Immature natural killer cell (primary cell): ENCODE results near the gene FRMD5. TPM values are rescaled to one million over a fixed set of nuclear protein-coding genes. Genes with fewer than 3 reads are reported as not detected.
"Not testable (repeated sequence)": the region's sequence is repeated elsewhere in the genome, so short reads cannot be mapped to it uniquely, and the experiment has no call there.

Experiments
- DNase-seq, 3 donors: peaks; one replicate each; pipeline ENCODE4 v3.0.0; 2022; ENCODE audit warnings: mixed read lengths in 1 of 3
- H3K27ac Mint-ChIP-seq, 6 donors: one replicate each; pipeline ENCODE4 v1.8.0; 2020; ENCODE audit warnings: mixed read lengths in 6 of 6, mild to moderate bottlenecking in 5 of 6, inconsistent platforms in 4 of 6, moderate library complexity in 3 of 6
- H3K27me3 Mint-ChIP-seq, 3 donors: one replicate each; pipeline ENCODE4 v1.8.0; 2020 to 2021; ENCODE audit warnings: low read depth in 3 of 3, mild to moderate bottlenecking in 3 of 3, mixed read lengths in 3 of 3, moderate library complexity in 3 of 3, inconsistent platforms in 1 of 3
- H3K36me3 Mint-ChIP-seq, 3 donors: one replicate each; pipeline ENCODE4 v1.8.0; 2020; ENCODE audit warnings: mixed read lengths in 3 of 3, inconsistent platforms in 2 of 3, mild to moderate bottlenecking in 2 of 3
- H3K4me1 Mint-ChIP-seq, 2 donors: one replicate each; pipeline ENCODE4 v1.8.0; 2020; ENCODE audit warnings: inconsistent platforms in 2 of 2, mild to moderate bottlenecking in 2 of 2, mixed read lengths in 2 of 2, moderate library complexity in 1 of 2
- H3K4me3 Mint-ChIP-seq, 5 donors: one replicate each; pipeline ENCODE4 v1.8.0; 2020; ENCODE audit warnings: mild to moderate bottlenecking in 5 of 5, mixed read lengths in 5 of 5, inconsistent platforms in 3 of 5, moderate library complexity in 3 of 5
- H3K9me3 Mint-ChIP-seq, 6 donors: one replicate each; pipeline ENCODE4 v1.8.0; 2020; ENCODE audit warnings: mild to moderate bottlenecking in 6 of 6, mixed read lengths in 6 of 6, inconsistent platforms in 4 of 6, moderate library complexity in 3 of 6
- polyA plus RNA-seq, 3 donors: library from polyadenylated mRNA; unstranded; fragments of 300-500 nt; fragmentation: Illumina TruSeq; gene quantifications; one replicate each; pipeline ENCODE4 v1.2.3, GENCODE V29; 2021

Gene FRMD5
- polyA plus RNA-seq, 3 donors from 2014 or later, result 0.08 to 0.75 (median 0.21) TPM

- Mint-ChIP-seq H3K27ac (no peak overlapping the region), H3K4me3 (no peak overlapping the region), H3K9me3 (no peaks in the 10 kb centered on the region), H3K36me3 (no peaks in the 10 kb centered on the region), H3K4me1 (no peaks in the 10 kb centered on the region), H3K27me3 (peaks cover 0 to 12% (median 11%) of the 10 kb centered on the region in 3 donors)
- DNase-seq, result no peak
Observed at GRCh38 chr15:44029940-44030568, 165.0 kb downstream of the FRMD5 start.

- Mint-ChIP-seq H3K27ac (no peak overlapping the region), H3K9me3 (no peaks in the 10 kb centered on the region), H3K4me3 (no peak overlapping the region), H3K36me3 (no peaks in the 10 kb centered on the region), H3K4me1 (no peaks in the 10 kb centered on the region), H3K27me3 (peaks cover 0 to 13% (median 9%) of the 10 kb centered on the region in 3 donors)
- no peak for DNase-seq
Observed at GRCh38 chr15:44029003-44029402, 166.1 kb downstream of the FRMD5 start.

- Mint-ChIP-seq H3K9me3 (no peaks in the 10 kb centered on the region), H3K36me3 (no peaks in the 10 kb centered on the region), H3K4me3 (no peak overlapping the region), H3K4me1 (no peaks in the 10 kb centered on the region), H3K27me3 (peaks cover 0 to 13% (median 9%) of the 10 kb centered on the region in 3 donors), H3K27ac (no peak overlapping the region)
- no peak for DNase-seq
Observed at GRCh38 chr15:44028349-44028748, 166.7 kb downstream of the FRMD5 start.

GRCh38 chr15:44024155-44024554, 170.9 kb downstream of the FRMD5 start:
- no peak overlapping the region for H3K27ac Mint-ChIP-seq
- H3K4me1 Mint-ChIP-seq, result no peaks in the 10 kb centered on the region
- no peak for DNase-seq
- no peaks in the 10 kb centered on the region for H3K36me3 Mint-ChIP-seq
- H3K9me3 Mint-ChIP-seq, result no peaks in the 10 kb centered on the region
- peaks cover 0 to 10% (median 3%) of the 10 kb centered on the region in 3 donors for H3K27me3 Mint-ChIP-seq
- H3K4me3 Mint-ChIP-seq, result no peak overlapping the region

- Mint-ChIP-seq H3K4me3 (no peak overlapping the region), H3K27me3 (peaks cover 0 to 10% (median 3%) of the 10 kb centered on the region in 3 donors), H3K36me3 (no peaks in the 10 kb centered on the region), H3K4me1 (no peaks in the 10 kb centered on the region), H3K9me3 (no peaks in the 10 kb centered on the region), H3K27ac (no peak overlapping the region)
- no peak for DNase-seq
Observed at GRCh38 chr15:44023176-44023575, 171.9 kb downstream of the FRMD5 start.

- Mint-ChIP-seq H3K4me3 (no peak overlapping the region), H3K27me3 (peaks cover 0 to 3% (median 0%) of the 10 kb centered on the region in 3 donors), H3K27ac (no peak overlapping the region), H3K36me3 (no peaks in the 10 kb centered on the region), H3K4me1 (no peaks in the 10 kb centered on the region), H3K9me3 (no peaks in the 10 kb centered on the region)
- no peak for DNase-seq
Observed at GRCh38 chr15:44018151-44018550, 176.9 kb downstream of the FRMD5 start.

GRCh38 chr15:44015545-44016305, 179.3 kb downstream of the FRMD5 start:
- no peaks in the 10 kb centered on the region for H3K4me1 Mint-ChIP-seq
- no peaks in the 10 kb centered on the region for H3K9me3 Mint-ChIP-seq
- DNase-seq, result no peak
- no peak overlapping the region for H3K4me3 Mint-ChIP-seq
- peaks cover 0 to 7% (median 1%) of the 10 kb centered on the region in 3 donors for H3K27me3 Mint-ChIP-seq
- H3K27ac Mint-ChIP-seq, result no peak overlapping the region
- H3K36me3 Mint-ChIP-seq, result no peaks in the 10 kb centered on the region

GRCh38 chr15:44011238-44011854, 183.7 kb downstream of the FRMD5 start:
- Mint-ChIP-seq H3K4me3 (no peak overlapping the region), H3K36me3 (no peaks in the 10 kb centered on the region), H3K27me3 (peaks cover 0 to 7% (median 3%) of the 10 kb centered on the region in 3 donors), H3K9me3 (no peaks in the 10 kb centered on the region), H3K4me1 (no peaks in the 10 kb centered on the region), H3K27ac (no peak overlapping the region)
- no peak for DNase-seq

- Mint-ChIP-seq H3K36me3 (no peaks in the 10 kb centered on the region), H3K27me3 (peaks cover 0 to 4% (median 3%) of the 10 kb centered on the region in 3 donors), H3K4me3 (no peak overlapping the region), H3K9me3 (no peaks in the 10 kb centered on the region), H3K4me1 (no peaks in the 10 kb centered on the region), H3K27ac (no peak overlapping the region)
- DNase-seq, result no peak
Observed at GRCh38 chr15:44010089-44010488, 185.0 kb downstream of the FRMD5 start.

GRCh38 chr15:44009038-44009437, 186.0 kb downstream of the FRMD5 start:
- no peaks in the 10 kb centered on the region for H3K9me3 Mint-ChIP-seq
- DNase-seq, result no peak
- H3K27me3 Mint-ChIP-seq, result peaks cover 0 to 4% (median 3%) of the 10 kb centered on the region in 3 donors
- H3K4me1 Mint-ChIP-seq, result no peaks in the 10 kb centered on the region
- H3K4me3 Mint-ChIP-seq, result no peak overlapping the region
- no peak overlapping the region for H3K27ac Mint-ChIP-seq
- no peaks in the 10 kb centered on the region for H3K36me3 Mint-ChIP-seq

- not testable (repeated sequence) for H3K36me3 Mint-ChIP-seq, H3K27me3 Mint-ChIP-seq, H3K4me3 Mint-ChIP-seq, H3K9me3 Mint-ChIP-seq, H3K4me1 Mint-ChIP-seq, H3K27ac Mint-ChIP-seq, DNase-seq
Observed at GRCh38 chr15:44000248-44000647, 194.8 kb downstream of the FRMD5 start.

- DNase-seq, result no peak
- no peak overlapping the region for H3K27ac Mint-ChIP-seq
- H3K4me3 Mint-ChIP-seq, result no peak overlapping the region
- no peaks in the 10 kb centered on the region for H3K9me3 Mint-ChIP-seq
- H3K36me3 Mint-ChIP-seq, result no peaks in the 10 kb centered on the region
- H3K4me1 Mint-ChIP-seq, result no peaks in the 10 kb centered on the region
- H3K27me3 Mint-ChIP-seq, result peaks cover 2 to 4% (median 4%) of the 10 kb centered on the region in 3 donors
Observed at GRCh38 chr15:43998607-43999006, 196.5 kb downstream of the FRMD5 start.

- H3K27me3 Mint-ChIP-seq, result peaks cover 0 to 3% (median 0%) of the 10 kb centered on the region in 3 donors
Observed at GRCh38 chr15:43991206-43991605, 203.9 kb downstream of the FRMD5 start.

GRCh38 chr15:43989938-43990337, 205.1 kb downstream of the FRMD5 start:
- H3K4me1 Mint-ChIP-seq, result no peaks in the 10 kb centered on the region
- H3K9me3 Mint-ChIP-seq, result no peaks in the 10 kb centered on the region
- no peak for DNase-seq
- H3K4me3 Mint-ChIP-seq, result no peak overlapping the region
- H3K27ac Mint-ChIP-seq, result no peak overlapping the region
- H3K27me3 Mint-ChIP-seq, result peaks cover 0 to 4% (median 0%) of the 10 kb centered on the region in 3 donors
- no peaks in the 10 kb centered on the region for H3K36me3 Mint-ChIP-seq

More at GRCh38 chr15:43991206-43991605, 203.9 kb downstream of the FRMD5 start:
- H3K4me1 Mint-ChIP-seq, result no peaks in the 10 kb centered on the region
- H3K4me3 Mint-ChIP-seq, result no peak overlapping the region
- no peaks in the 10 kb centered on the region for H3K36me3 Mint-ChIP-seq
- H3K27ac Mint-ChIP-seq, result no peak overlapping the region
- H3K9me3 Mint-ChIP-seq, result no peaks in the 10 kb centered on the region
- no peak for DNase-seq
